Measurements from ENCODE around the gene FLT3LG.
A peak's percentile ranks its signal among the peaks of the same experiment; 100 is the strongest.
"Not testable (repeated sequence)": the region's sequence is repeated elsewhere in the genome, so short reads cannot be mapped to it uniquely, and the experiment has no call there.

Gene FLT3LG

GRCh38 chr19:49461656-49462055, 12.4 kb upstream of the FLT3LG start:
- no peak for DNase-seq (ENCODE audit: low read depth)

- no peak for DNase-seq (ENCODE audit: low read depth)
These were observed 11.5 kb upstream of the FLT3LG start for GRCh38 chr19:49462492-49462891.

- no peak for DNase-seq (ENCODE audit: low read depth)
These were observed 9.9 kb upstream of the FLT3LG start for GRCh38 chr19:49463960-49464740.

GRCh38 chr19:49465371-49465770, 8.6 kb upstream of the FLT3LG start:
- DNase-seq (ENCODE audit: low read depth): no peak

GRCh38 chr19:49468199-49468598, 5.8 kb upstream of the FLT3LG start:
- no peak for DNase-seq (ENCODE audit: low read depth)

GRCh38 chr19:49468746-49469447, 5.1 kb upstream of the FLT3LG start:
- DNase-seq (ENCODE audit: low read depth): no peak

GRCh38 chr19:49469828-49470614, 4.0 kb upstream of the FLT3LG start:
- no peak for DNase-seq (ENCODE audit: low read depth)

GRCh38 chr19:49470615-49470978, 3.4 kb upstream of the FLT3LG start:
- DNase-seq (ENCODE audit: low read depth): no peak

GRCh38 chr19:49472936-49473335, 1.1 kb upstream of the FLT3LG start:
- no peak for DNase-seq (ENCODE audit: low read depth)

- DNase-seq (ENCODE audit: low read depth): not testable (repeated sequence)
These were observed 531 bp upstream of the FLT3LG start for GRCh38 chr19:49473501-49473867.

GRCh38 chr19:49474542-49474924, 518 bp downstream of the FLT3LG start:
- no peak for DNase-seq (ENCODE audit: low read depth)

GRCh38 chr19:49475191-49475917, 1.3 kb downstream of the FLT3LG start:
- no peak for DNase-seq (ENCODE audit: low read depth)

- no peak for DNase-seq (ENCODE audit: low read depth)
These were observed 2.2 kb downstream of the FLT3LG start for GRCh38 chr19:49475995-49476880.

GRCh38 chr19:49479975-49480628, 6.1 kb downstream of the FLT3LG start:
- DNase-seq (ENCODE audit: low read depth): no peak

- DNase-seq (ENCODE audit: low read depth): no peak
These were observed 7.1 kb downstream of the FLT3LG start for GRCh38 chr19:49481020-49481683.

GRCh38 chr19:49486232-49486631, 12.2 kb downstream of the FLT3LG start:
- no peak for DNase-seq (ENCODE audit: low read depth)

- no peak for DNase-seq (ENCODE audit: low read depth)
These were observed 12.8 kb downstream of the FLT3LG start for GRCh38 chr19:49486710-49487276.

GRCh38 chr19:49487277-49488045, 13.4 kb downstream of the FLT3LG start, which contains the start of gene RPL13A:
TSS of gene RPL13A (plus strand) at chr19:49487608. CDS start at chr19:49487630, 22 bp downstream.
- peak; percentile 97 for DNase-seq (ENCODE audit: low read depth)
